ENCODE measurements around the gene BLOC1S5. TPM values are rescaled to one million over a fixed set of nuclear protein-coding genes. Genes with fewer than 3 reads are reported as not detected.

The BLOC1S5 gene
- polyA plus RNA-seq, 1 of the 3 experiments (the other 2 are of a cell fraction), result 4.4 TPM

- TF ChIP-seq ZBTB33 (IDR thresholded peaks at IDR 0.05; ENCODE audit: borderline replicate concordance, low read depth), result no peak
- no peak for TF ChIP-seq GABPA (IDR thresholded peaks at IDR 0.05; ENCODE audit: low read depth)
- TF ChIP-seq RFX5 (IDR thresholded peaks at IDR 0.05; ENCODE audit: low read length), result no peak
- TF ChIP-seq SIN3A (IDR thresholded peaks at IDR 0.05; ENCODE audit: borderline replicate concordance, low read depth, low read length), result no peak
- TF ChIP-seq, protein P1, sequence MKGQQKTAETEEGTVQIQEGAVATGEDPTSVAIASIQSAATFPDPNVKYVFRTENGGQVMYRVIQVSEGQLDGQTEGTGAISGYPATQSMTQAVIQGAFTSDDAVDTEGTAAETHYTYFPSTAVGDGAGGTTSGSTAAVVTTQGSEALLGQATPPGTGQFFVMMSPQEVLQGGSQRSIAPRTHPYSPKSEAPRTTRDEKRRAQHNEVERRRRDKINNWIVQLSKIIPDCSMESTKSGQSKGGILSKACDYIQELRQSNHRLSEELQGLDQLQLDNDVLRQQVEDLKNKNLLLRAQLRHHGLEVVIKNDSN (IDR thresholded peaks at IDR 0.05; ENCODE audit: borderline replicate concordance, low read depth), result no peak
Observed at GRCh38 chr6:8057793-8058192, 6.4 kb downstream of the BLOC1S5 start (continued).

GRCh38 chr6:8057263-8057662 lies 6.9 kb downstream of the BLOC1S5 start:
- Histone ChIP-seq H3F3A (replicated peaks; ENCODE audit: insufficient read depth) (peaks cover 4% of the 10 kb centered on the region), H3K9ac (no peak overlapping the region), H3K79me2 (ENCODE audit: insufficient read depth) (no peaks in the 10 kb centered on the region), H3K27me3 (ENCODE audit: insufficient read depth) (no peaks in the 10 kb centered on the region), H3K4me2 (no peak overlapping the region), H3K27ac (ENCODE audit: low read depth in 2 of 2, low read length in 1 of 2) (no peak overlapping the region), H2AFZ (ENCODE audit: low read depth) (no peak overlapping the region), H3K9me2 (no peaks in the 10 kb centered on the region), H3K9me3 (no peaks in the 10 kb centered on the region), H3K36me3 (replicated peaks in 1 of 2; ENCODE audit: control insufficient read depth in 1 of 2, insufficient read depth in 2 of 2, low read length in 1 of 2) (peaks cover 10 to 38% of the 10 kb centered on the region in 2 experiments), H4K20me1 (ENCODE audit: insufficient read depth) (no peaks in the 10 kb centered on the region), H3K4me3 (ENCODE audit: low read depth in 2 of 2, low read length in 1 of 2) (no peak overlapping the region), H3K4me1 (ENCODE audit: control insufficient read depth in 1 of 2, insufficient read depth in 2 of 2, low read depth in 1 of 2, low read length in 1 of 2) (no peaks in the 10 kb centered on the region)
- POLR2A ChIA-PET, result no interaction called here
- DNase-seq, result no peak
- 89% methylated on average over 4 of the region's 4 CpGs for whole genome bisulfite sequencing (ENCODE audit: low lambda C conversion rate)
- TF ChIP-seq MXI1 (IDR thresholded peaks at IDR 0.05; ENCODE audit: low read depth, low read length) (no peak), NRF1 (IDR thresholded peaks at IDR 0.05; ENCODE audit: low read depth, low read length) (no peak), RAD21 (IDR thresholded peaks at IDR 0.05; ENCODE audit: low read length) (no peak), TEAD4 (IDR thresholded peaks at IDR 0.05; ENCODE audit: borderline replicate concordance, insufficient read depth) (no peak), TCF12 (IDR thresholded peaks at IDR 0.05) (no peak), IRF3 (IDR thresholded peaks at IDR 0.05; ENCODE audit: low read depth, low read length) (no peak), SMC3 (IDR thresholded peaks at IDR 0.05; ENCODE audit: low read depth, low read length) (no peak), ELF1 (IDR thresholded peaks at IDR 0.05) (no peak), RXRA (IDR thresholded peaks at IDR 0.05; ENCODE audit: borderline replicate concordance, low read depth) (no peak), RCOR1 (IDR thresholded peaks at IDR 0.05; ENCODE audit: low read length) (no peak)
- TF ChIP-seq, protein P2, sequence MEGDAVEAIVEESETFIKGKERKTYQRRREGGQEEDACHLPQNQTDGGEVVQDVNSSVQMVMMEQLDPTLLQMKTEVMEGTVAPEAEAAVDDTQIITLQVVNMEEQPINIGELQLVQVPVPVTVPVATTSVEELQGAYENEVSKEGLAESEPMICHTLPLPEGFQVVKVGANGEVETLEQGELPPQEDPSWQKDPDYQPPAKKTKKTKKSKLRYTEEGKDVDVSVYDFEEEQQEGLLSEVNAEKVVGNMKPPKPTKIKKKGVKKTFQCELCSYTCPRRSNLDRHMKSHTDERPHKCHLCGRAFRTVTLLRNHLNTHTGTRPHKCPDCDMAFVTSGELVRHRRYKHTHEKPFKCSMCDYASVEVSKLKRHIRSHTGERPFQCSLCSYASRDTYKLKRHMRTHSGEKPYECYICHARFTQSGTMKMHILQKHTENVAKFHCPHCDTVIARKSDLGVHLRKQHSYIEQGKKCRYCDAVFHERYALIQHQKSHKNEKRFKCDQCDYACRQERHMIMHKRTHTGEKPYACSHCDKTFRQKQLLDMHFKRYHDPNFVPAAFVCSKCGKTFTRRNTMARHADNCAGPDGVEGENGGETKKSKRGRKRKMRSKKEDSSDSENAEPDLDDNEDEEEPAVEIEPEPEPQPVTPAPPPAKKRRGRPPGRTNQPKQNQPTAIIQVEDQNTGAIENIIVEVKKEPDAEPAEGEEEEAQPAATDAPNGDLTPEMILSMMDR (IDR thresholded peaks at IDR 0.05), result no peak
- TF ChIP-seq, protein P1 (IDR thresholded peaks at IDR 0.05; ENCODE audit: borderline replicate concordance, low read depth), result no peak
- TF ChIP-seq, protein P3, sequence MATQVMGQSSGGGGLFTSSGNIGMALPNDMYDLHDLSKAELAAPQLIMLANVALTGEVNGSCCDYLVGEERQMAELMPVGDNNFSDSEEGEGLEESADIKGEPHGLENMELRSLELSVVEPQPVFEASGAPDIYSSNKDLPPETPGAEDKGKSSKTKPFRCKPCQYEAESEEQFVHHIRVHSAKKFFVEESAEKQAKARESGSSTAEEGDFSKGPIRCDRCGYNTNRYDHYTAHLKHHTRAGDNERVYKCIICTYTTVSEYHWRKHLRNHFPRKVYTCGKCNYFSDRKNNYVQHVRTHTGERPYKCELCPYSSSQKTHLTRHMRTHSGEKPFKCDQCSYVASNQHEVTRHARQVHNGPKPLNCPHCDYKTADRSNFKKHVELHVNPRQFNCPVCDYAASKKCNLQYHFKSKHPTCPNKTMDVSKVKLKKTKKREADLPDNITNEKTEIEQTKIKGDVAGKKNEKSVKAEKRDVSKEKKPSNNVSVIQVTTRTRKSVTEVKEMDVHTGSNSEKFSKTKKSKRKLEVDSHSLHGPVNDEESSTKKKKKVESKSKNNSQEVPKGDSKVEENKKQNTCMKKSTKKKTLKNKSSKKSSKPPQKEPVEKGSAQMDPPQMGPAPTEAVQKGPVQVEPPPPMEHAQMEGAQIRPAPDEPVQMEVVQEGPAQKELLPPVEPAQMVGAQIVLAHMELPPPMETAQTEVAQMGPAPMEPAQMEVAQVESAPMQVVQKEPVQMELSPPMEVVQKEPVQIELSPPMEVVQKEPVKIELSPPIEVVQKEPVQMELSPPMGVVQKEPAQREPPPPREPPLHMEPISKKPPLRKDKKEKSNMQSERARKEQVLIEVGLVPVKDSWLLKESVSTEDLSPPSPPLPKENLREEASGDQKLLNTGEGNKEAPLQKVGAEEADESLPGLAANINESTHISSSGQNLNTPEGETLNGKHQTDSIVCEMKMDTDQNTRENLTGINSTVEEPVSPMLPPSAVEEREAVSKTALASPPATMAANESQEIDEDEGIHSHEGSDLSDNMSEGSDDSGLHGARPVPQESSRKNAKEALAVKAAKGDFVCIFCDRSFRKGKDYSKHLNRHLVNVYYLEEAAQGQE (IDR thresholded peaks at IDR 0.05; ENCODE audit: low read depth, low read length), result no peak
- CTCF ChIA-PET, result interaction anchor here (0.8 to 1.7 kb wide), 2 partner anchors 32 to 335 kb away, joined by 3 to 6 read pairs; no protein-coding TSS in a partner anchor

Data from SK-N-SH (cell line).